Endothelial cell of umbilical vein (primary cell): Measurements from ENCODE around the gene FGFR1OP2. TPM values are rescaled to one million over a fixed set of nuclear protein-coding genes. Genes with fewer than 3 reads are reported as not detected.

Experiments
- BruUV-seq: library from RNA; stranded (reverse); fragments of 400-500 nt; replicated peaks from 2 replicates; lab custom pipeline; 2021; lab: Mats Ljungman, UMichigan
- CTCF ChIA-PET: fragments of 300-600, 350-600 bp; sonication (Branson Sonifier 250); formaldehyde crosslinking; loops from one replicate; lab custom pipeline; 2021; ENCODE audit warnings: antibody characterized with exemption, inconsistent platforms; lab: Charles Lee
- POLR2A ChIA-PET: fragments of 300-600, 350-600 bp; sonication (Branson Sonifier 250); formaldehyde crosslinking; loops from one replicate; lab custom pipeline; 2021; ENCODE audit warnings: antibody characterized with exemption, inconsistent platforms; lab: Charles Lee
- DNase-seq: peaks from one replicate; pipeline ENCODE4 v3.0.0-alpha.2; 2011; ENCODE audit warnings: low read depth, low spot score
- FAIRE-seq: peaks from 2 replicates; lab custom pipeline; 2011; peaks lifted over from hg19 to GRCh38; lab: Jason Lieb, UNC
- H2AFZ ChIP-seq: 2 replicates; pipeline ENCODE4 v1.6.0; 2012; ENCODE audit warnings: low read depth, low read length, control low read depth, inconsistent platforms
- H3K27ac ChIP-seq: 2 replicates; pipeline ENCODE4 v1.5.1; 2011; ENCODE audit warnings: low read depth, mild to moderate bottlenecking, control low read depth, low read length, moderate library complexity; ENCODE audit not compliant: insufficient read depth
- H3K27me3 ChIP-seq, 2 experiments: 2 replicates each; pipeline versions ENCODE4 v1.6.0 to v1.6.1; 2011; ENCODE audit warnings: low read length in 2 of 2, mixed read lengths in 1 of 2; ENCODE audit not compliant: control insufficient read depth in 2 of 2, insufficient read depth in 2 of 2
- H3K36me3 ChIP-seq, 2 experiments: 2 replicates in 1 of 2; 3 replicates in 1 of 2; pipeline ENCODE4 v1.5.1; 2011; ENCODE audit warnings: low read length in 2 of 2, mild to moderate bottlenecking in 1 of 2, moderate library complexity in 1 of 2; ENCODE audit not compliant: control insufficient read depth in 2 of 2, insufficient read depth in 2 of 2; ENCODE audit errors: extremely low read depth in 1 of 2
- H3K4me1 ChIP-seq: 3 replicates; pipeline ENCODE4 v1.5.1; 2011; ENCODE audit warnings: mild to moderate bottlenecking, low read length; ENCODE audit not compliant: control insufficient read depth, insufficient read depth; ENCODE audit errors: extremely low read depth
- H3K4me2 ChIP-seq: 2 replicates; pipeline ENCODE4 v1.6.1; 2011; ENCODE audit warnings: low read length, control low read depth, mixed read lengths; ENCODE audit not compliant: insufficient read depth
- H3K4me3 ChIP-seq, 3 experiments: fragments of 200-600 bp in 1 of 3; sonication (generic), shearing (Covaris generic) in 1 of 3; replicated peaks in 1 of 3; 2 replicates each; pipeline ENCODE4 v1.5.1; 2011 to 2016; ENCODE audit warnings: control low read depth in 3 of 3, low read length in 3 of 3, mild to moderate bottlenecking in 2 of 3, inconsistent platforms in 1 of 3, low read depth in 1 of 3, moderate library complexity in 1 of 3; ENCODE audit not compliant: insufficient read depth in 1 of 3
- H3K79me2 ChIP-seq: 2 replicates; pipeline ENCODE4 v1.6.0; 2012; ENCODE audit warnings: low read length, inconsistent platforms; ENCODE audit not compliant: control insufficient read depth, insufficient read depth
- H3K9ac ChIP-seq: replicated peaks from 2 replicates; pipeline ENCODE3; 2011; ENCODE audit warnings: low read length, control low read depth; ENCODE audit not compliant: insufficient read depth; ENCODE audit errors: extremely low read depth
- H3K9me1 ChIP-seq: replicated peaks from 3 replicates; pipeline ENCODE4 v1.6.0; 2011; ENCODE audit warnings: mild to moderate bottlenecking, low read length; ENCODE audit not compliant: control insufficient read depth, insufficient read depth; ENCODE audit errors: extremely low read depth
- H3K9me3 ChIP-seq: replicated peaks from 2 replicates; pipeline ENCODE4 v1.5.1; 2012; ENCODE audit warnings: low read length, inconsistent platforms; ENCODE audit not compliant: control insufficient read depth, insufficient read depth
- H4K20me1 ChIP-seq: replicated peaks from 2 replicates; pipeline ENCODE3; 2011; ENCODE audit warnings: mild to moderate bottlenecking, low read length; ENCODE audit not compliant: control insufficient read depth, insufficient read depth; ENCODE audit errors: extremely low read depth
- CTCF ChIP-seq, 2 donors: IDR thresholded peaks; 1 replicate in 1 of 2; 2 replicates in 1 of 2; pipeline ENCODE4 v1.5.1; 2011; ENCODE audit warnings: low read length in 2 of 2, mild to moderate bottlenecking in 2 of 2, moderate library complexity in 2 of 2, control low read depth in 1 of 2, inconsistent platforms in 1 of 2, low read depth in 1 of 2; ENCODE audit not compliant: insufficient read depth in 1 of 2; ENCODE audit errors: extremely low read depth in 1 of 2
- EZH2 ChIP-seq: IDR thresholded peaks from 2 replicates; pipeline ENCODE4 v1.6.1; 2012; ENCODE audit warnings: borderline replicate concordance, low read depth, mild to moderate bottlenecking, moderate library complexity, low read length, inconsistent platforms; ENCODE audit not compliant: severe bottlenecking
- FOS ChIP-seq: IDR thresholded peaks from 2 replicates; pipeline ENCODE4 v1.6.1; 2011; ENCODE audit warnings: mild to moderate bottlenecking, low read length, moderate library complexity, borderline replicate concordance; ENCODE audit not compliant: insufficient read depth
- GATA2 ChIP-seq: IDR thresholded peaks from 2 replicates; pipeline ENCODE4 v1.7.0; 2011; ENCODE audit warnings: low read depth, mild to moderate bottlenecking, moderate library complexity, mixed read lengths, low read length; ENCODE audit not compliant: insufficient read length, insufficient read depth
- POLR2A ChIP-seq: IDR thresholded peaks from 2 replicates; pipeline ENCODE4 v1.6.1; 2012; ENCODE audit warnings: low read depth, mild to moderate bottlenecking, control low read depth, low read length
- dilution Hi-C: fragments of 300-500 bp; cut with MboI; formaldehyde crosslinking; loops from one replicate; pipeline ENCODE4 v1.15.0; 2019; ENCODE audit warnings: low sequenced_read_pairs; ENCODE audit not compliant: extremely low pct_ligation_motif_present
- intact Hi-C: fragments of 100-400 bp; cut with micrococcal nuclease; formaldehyde crosslinking; loops from one replicate; pipeline ENCODE4 v1.10.0; 2022
- polyA plus RNA-seq, 4 experiments: library from polyadenylated mRNA; depleted of rRNA in 3 of 4; stranded (reverse) in 3 of 4; unstranded in 1 of 4; fragments of >200 nt; gene quantifications; 2 replicates each; pipeline versions ENCODE4 v1.2.1 to v1.2.3, GENCODE V29; 2011 to 2012; ENCODE audit warnings: missing spikeins in 1 of 4
- total RNA-seq: library from RNA; stranded (reverse); gene quantifications from 2 replicates; pipeline ENCODE4 v1.2.3, GENCODE V29; 2021

The FGFR1OP2 gene
- total and polyA plus RNA-seq, 2 donors (not counting 3 experiments of a cell fraction or from before 2014, with no cell fraction given) = 22.7 to 49.3 TPM

GRCh38 chr12:26935636-26936378 lies 2.5 kb upstream of the FGFR1OP2 start:
- H4K20me1 ChIP-seq = no peaks in the 10 kb centered on the region
- TF ChIP-seq FOS (no peak), CTCF (IDR thresholded peaks at IDR 0.05; ENCODE audit: extremely low read depth in 1 of 2, insufficient read depth in 1 of 2, low read depth in 1 of 2, low read length in 2 of 2) (no peak), GATA2 (no peak), POLR2A (no peak), EZH2 (no peak)
- no peaks in the 10 kb centered on the region for H3K27me3 ChIP-seq
- H3K9me3 ChIP-seq = no peaks in the 10 kb centered on the region
- CTCF ChIA-PET = interaction anchor here (0.9 to 1.0 kb wide), 2 partner anchors 51 to 78 kb away, joined by 3 to 4 read pairs; partner anchors contain the start of gene TM7SF3
- no peak for FAIRE-seq
- peak overlapping the region; percentile 13 for H3K9ac ChIP-seq
- peak; percentile 9 for DNase-seq
- no peak overlapping the region for H3K27ac ChIP-seq
- POLR2A ChIA-PET = no interaction called here
- H3K79me2 ChIP-seq = peaks cover 68% of the 10 kb centered on the region
- peak overlapping the region in 1 of 3 experiments; percentile 94 for H3K4me3 ChIP-seq
- intact Hi-C loops (loop anchor here (5.0 to 10.0 kb wide), 2 partner anchors 359 to 766 kb away; no protein-coding TSS in a partner anchor), dilution Hi-C loops (no loop called here)
- no TSS peak for BruUV-seq
- H3K9me1 ChIP-seq = no peaks in the 10 kb centered on the region
- H3K4me2 ChIP-seq = peak overlapping the region; percentile 96
- peaks cover 2 to 4% of the 10 kb centered on the region in 2 experiments for H3K36me3 ChIP-seq
- H2AFZ ChIP-seq = no peak overlapping the region
- peaks cover 33% of the 10 kb centered on the region for H3K4me1 ChIP-seq
